ENCODE measurements around the gene SPIN1. TPM values are rescaled to one million over a fixed set of nuclear protein-coding genes. Genes with fewer than 3 reads are reported as not detected.

SPIN1 gene
- total and polyA plus RNA-seq, 2 of the 8 experiments (the other 6 are each of a cell fraction or from before 2014, with no cell fraction given), result 69.9 to 139 TPM

DNA sequence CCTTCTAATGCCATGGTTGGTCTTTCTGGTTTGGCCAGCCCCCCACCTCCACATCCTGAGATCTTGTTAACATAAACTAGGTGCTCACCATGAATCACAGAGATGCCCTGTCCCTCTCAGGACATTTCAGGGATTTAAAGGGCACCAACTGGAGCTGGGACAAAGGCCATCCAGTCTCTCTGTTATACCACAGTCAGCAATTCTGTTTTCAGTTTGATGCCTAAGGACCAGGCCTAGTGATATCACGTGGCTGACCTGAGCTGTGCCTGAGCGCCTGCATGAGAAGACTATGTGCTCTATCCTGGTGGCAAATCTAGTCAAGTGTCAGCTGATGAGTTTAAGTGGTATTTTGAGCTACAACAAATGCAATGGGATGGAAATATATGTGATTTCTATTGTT lies 26.1 kb downstream of the SPIN1 start (continued):
- no peak for TF ChIP-seq RXRA (IDR thresholded peaks at IDR 0.05; ENCODE audit: insufficient read depth, low read depth, low read length)
- TF ChIP-seq CHD1 (IDR thresholded peaks at IDR 0.05; ENCODE audit: low read depth, low read length), result no peak
- no peak for TF ChIP-seq RAD21 (IDR thresholded peaks at IDR 0.05 in 1 of 2, conservative IDR thresholded peaks at IDR 0.05 in 1 of 2; ENCODE audit: low read depth in 2 of 2, low read length in 2 of 2)
- no peak for TF ChIP-seq SRF (IDR thresholded peaks at IDR 0.05; ENCODE audit: low read depth, low read length)
- TF ChIP-seq, protein P1, sequence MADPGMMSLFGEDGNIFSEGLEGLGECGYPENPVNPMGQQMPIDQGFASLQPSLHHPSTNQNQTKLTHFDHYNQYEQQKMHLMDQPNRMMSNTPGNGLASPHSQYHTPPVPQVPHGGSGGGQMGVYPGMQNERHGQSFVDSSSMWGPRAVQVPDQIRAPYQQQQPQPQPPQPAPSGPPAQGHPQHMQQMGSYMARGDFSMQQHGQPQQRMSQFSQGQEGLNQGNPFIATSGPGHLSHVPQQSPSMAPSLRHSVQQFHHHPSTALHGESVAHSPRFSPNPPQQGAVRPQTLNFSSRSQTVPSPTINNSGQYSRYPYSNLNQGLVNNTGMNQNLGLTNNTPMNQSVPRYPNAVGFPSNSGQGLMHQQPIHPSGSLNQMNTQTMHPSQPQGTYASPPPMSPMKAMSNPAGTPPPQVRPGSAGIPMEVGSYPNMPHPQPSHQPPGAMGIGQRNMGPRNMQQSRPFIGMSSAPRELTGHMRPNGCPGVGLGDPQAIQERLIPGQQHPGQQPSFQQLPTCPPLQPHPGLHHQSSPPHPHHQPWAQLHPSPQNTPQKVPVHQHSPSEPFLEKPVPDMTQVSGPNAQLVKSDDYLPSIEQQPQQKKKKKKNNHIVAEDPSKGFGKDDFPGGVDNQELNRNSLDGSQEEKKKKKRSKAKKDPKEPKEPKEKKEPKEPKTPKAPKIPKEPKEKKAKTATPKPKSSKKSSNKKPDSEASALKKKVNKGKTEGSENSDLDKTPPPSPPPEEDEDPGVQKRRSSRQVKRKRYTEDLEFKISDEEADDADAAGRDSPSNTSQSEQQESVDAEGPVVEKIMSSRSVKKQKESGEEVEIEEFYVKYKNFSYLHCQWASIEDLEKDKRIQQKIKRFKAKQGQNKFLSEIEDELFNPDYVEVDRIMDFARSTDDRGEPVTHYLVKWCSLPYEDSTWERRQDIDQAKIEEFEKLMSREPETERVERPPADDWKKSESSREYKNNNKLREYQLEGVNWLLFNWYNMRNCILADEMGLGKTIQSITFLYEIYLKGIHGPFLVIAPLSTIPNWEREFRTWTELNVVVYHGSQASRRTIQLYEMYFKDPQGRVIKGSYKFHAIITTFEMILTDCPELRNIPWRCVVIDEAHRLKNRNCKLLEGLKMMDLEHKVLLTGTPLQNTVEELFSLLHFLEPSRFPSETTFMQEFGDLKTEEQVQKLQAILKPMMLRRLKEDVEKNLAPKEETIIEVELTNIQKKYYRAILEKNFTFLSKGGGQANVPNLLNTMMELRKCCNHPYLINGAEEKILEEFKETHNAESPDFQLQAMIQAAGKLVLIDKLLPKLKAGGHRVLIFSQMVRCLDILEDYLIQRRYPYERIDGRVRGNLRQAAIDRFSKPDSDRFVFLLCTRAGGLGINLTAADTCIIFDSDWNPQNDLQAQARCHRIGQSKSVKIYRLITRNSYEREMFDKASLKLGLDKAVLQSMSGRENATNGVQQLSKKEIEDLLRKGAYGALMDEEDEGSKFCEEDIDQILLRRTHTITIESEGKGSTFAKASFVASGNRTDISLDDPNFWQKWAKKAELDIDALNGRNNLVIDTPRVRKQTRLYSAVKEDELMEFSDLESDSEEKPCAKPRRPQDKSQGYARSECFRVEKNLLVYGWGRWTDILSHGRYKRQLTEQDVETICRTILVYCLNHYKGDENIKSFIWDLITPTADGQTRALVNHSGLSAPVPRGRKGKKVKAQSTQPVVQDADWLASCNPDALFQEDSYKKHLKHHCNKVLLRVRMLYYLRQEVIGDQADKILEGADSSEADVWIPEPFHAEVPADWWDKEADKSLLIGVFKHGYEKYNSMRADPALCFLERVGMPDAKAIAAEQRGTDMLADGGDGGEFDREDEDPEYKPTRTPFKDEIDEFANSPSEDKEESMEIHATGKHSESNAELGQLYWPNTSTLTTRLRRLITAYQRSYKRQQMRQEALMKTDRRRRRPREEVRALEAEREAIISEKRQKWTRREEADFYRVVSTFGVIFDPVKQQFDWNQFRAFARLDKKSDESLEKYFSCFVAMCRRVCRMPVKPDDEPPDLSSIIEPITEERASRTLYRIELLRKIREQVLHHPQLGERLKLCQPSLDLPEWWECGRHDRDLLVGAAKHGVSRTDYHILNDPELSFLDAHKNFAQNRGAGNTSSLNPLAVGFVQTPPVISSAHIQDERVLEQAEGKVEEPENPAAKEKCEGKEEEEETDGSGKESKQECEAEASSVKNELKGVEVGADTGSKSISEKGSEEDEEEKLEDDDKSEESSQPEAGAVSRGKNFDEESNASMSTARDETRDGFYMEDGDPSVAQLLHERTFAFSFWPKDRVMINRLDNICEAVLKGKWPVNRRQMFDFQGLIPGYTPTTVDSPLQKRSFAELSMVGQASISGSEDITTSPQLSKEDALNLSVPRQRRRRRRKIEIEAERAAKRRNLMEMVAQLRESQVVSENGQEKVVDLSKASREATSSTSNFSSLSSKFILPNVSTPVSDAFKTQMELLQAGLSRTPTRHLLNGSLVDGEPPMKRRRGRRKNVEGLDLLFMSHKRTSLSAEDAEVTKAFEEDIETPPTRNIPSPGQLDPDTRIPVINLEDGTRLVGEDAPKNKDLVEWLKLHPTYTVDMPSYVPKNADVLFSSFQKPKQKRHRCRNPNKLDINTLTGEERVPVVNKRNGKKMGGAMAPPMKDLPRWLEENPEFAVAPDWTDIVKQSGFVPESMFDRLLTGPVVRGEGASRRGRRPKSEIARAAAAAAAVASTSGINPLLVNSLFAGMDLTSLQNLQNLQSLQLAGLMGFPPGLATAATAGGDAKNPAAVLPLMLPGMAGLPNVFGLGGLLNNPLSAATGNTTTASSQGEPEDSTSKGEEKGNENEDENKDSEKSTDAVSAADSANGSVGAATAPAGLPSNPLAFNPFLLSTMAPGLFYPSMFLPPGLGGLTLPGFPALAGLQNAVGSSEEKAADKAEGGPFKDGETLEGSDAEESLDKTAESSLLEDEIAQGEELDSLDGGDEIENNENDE (IDR thresholded peaks at IDR 0.05; ENCODE audit: insufficient replicate concordance, low read length), result no peak
